Liver (tissue), 9 donors: Measurements from ENCODE around the gene FRMD4B. TPM values are rescaled to one million over a fixed set of nuclear protein-coding genes. Genes with fewer than 3 reads are reported as not detected.

Experiments
- DNase-seq: peaks from one replicate; pipeline ENCODE4 v3.0.0-alpha.2; 2017; ENCODE audit warnings: low spot score
- H3K27ac ChIP-seq, 2 donors: one replicate each; pipeline ENCODE4 v1.7.0; 2013; ENCODE audit warnings: inconsistent platforms in 2 of 2, low read length in 2 of 2, control low read depth in 1 of 2, low read depth in 1 of 2, mild to moderate bottlenecking in 1 of 2
- H3K27me3 ChIP-seq, 4 donors: one replicate each; pipeline versions ENCODE4 v1.6.1 to v1.7.0; 2013; ENCODE audit warnings: low read length in 3 of 4, inconsistent platforms in 1 of 4, mild to moderate bottlenecking in 1 of 4, moderate library complexity in 1 of 4; ENCODE audit not compliant: control insufficient read depth in 4 of 4, insufficient read depth in 4 of 4
- H3K36me3 ChIP-seq, 4 donors: one replicate each; pipeline versions ENCODE4 v1.6.1 to v1.7.0; 2013; ENCODE audit warnings: low read length in 3 of 4, mild to moderate bottlenecking in 3 of 4, low read depth in 1 of 4, moderate library complexity in 1 of 4; ENCODE audit not compliant: control insufficient read depth in 4 of 4, insufficient read depth in 3 of 4
- H3K4me1 ChIP-seq, 4 donors: one replicate each; pipeline versions ENCODE4 v1.6.1 to v1.7.0; 2013; ENCODE audit warnings: low read length in 3 of 4, mild to moderate bottlenecking in 3 of 4, moderate library complexity in 1 of 4; ENCODE audit not compliant: control insufficient read depth in 4 of 4, insufficient read depth in 4 of 4
- H3K4me3 ChIP-seq, 3 donors: one replicate each; pipeline versions ENCODE4 v1.6.1 to v1.7.0; 2013; ENCODE audit warnings: low read length in 3 of 3, control low read depth in 1 of 3, low read depth in 1 of 3, mild to moderate bottlenecking in 1 of 3
- H3K9ac ChIP-seq, 2 donors: one replicate each; pipeline ENCODE4 v1.7.0; 2013; ENCODE audit warnings: low read length in 2 of 2, mild to moderate bottlenecking in 2 of 2, moderate library complexity in 2 of 2, control low read depth in 1 of 2, low read depth in 1 of 2
- H3K9me3 ChIP-seq, 4 donors: one replicate each; pipeline versions ENCODE4 v1.6.1 to v1.7.0; 2013; ENCODE audit warnings: low read length in 3 of 4; ENCODE audit not compliant: control insufficient read depth in 4 of 4
- CTCF ChIP-seq: fragments of 150-350 bp; IDR thresholded peaks from 2 replicates; pipeline ENCODE4 v1.5.1; 2017; ENCODE audit warnings: improper control_type of control experiment, low read depth, low read length; ENCODE audit not compliant: missing input control
- EGR1 ChIP-seq, 2 donors: IDR thresholded peaks; 2 replicates each; pipeline ENCODE4 v1.6.1; 2016 to 2018; ENCODE audit warnings: antibody characterized with exemption in 2 of 2, low read depth in 2 of 2
- FOXA1 ChIP-seq: IDR thresholded peaks from 2 replicates; pipeline ENCODE4 v1.6.1; 2016; ENCODE audit warnings: antibody characterized with exemption
- FOXA2 ChIP-seq: IDR thresholded peaks from 2 replicates; pipeline ENCODE4 v1.6.1; 2016; ENCODE audit warnings: antibody characterized with exemption
- GABPA ChIP-seq, 2 donors: IDR thresholded peaks in 1 of 2; conservative IDR thresholded peaks in 1 of 2; 2 replicates each; pipeline ENCODE4 v1.6.1; 2016; ENCODE audit warnings: antibody characterized with exemption in 2 of 2, mild to moderate bottlenecking in 1 of 2, moderate library complexity in 1 of 2
- HNF4A ChIP-seq, 2 donors: conservative IDR thresholded peaks; 2 replicates each; pipeline ENCODE4 v1.6.1; 2016; ENCODE audit warnings: antibody characterized with exemption in 2 of 2, mild to moderate bottlenecking in 2 of 2
- JUND ChIP-seq, 2 donors: IDR thresholded peaks; 2 replicates each; pipeline ENCODE4 v1.6.1; 2016; ENCODE audit warnings: antibody characterized with exemption in 2 of 2
- MAX ChIP-seq: IDR thresholded peaks from 2 replicates; pipeline ENCODE4 v1.6.1; 2016; ENCODE audit warnings: antibody characterized with exemption
- NR2F2 ChIP-seq: IDR thresholded peaks from 2 replicates; pipeline ENCODE4 v1.6.1; 2016; ENCODE audit warnings: antibody characterized with exemption
- RAD21 ChIP-seq, 2 donors: IDR thresholded peaks; 2 replicates each; pipeline ENCODE4 v1.6.1; 2016; ENCODE audit warnings: antibody characterized with exemption in 2 of 2, mild to moderate bottlenecking in 2 of 2
- RXRA ChIP-seq, 2 donors: IDR thresholded peaks; 2 replicates each; pipeline ENCODE4 v1.6.1; 2017 to 2018; ENCODE audit warnings: antibody characterized with exemption in 2 of 2, mild to moderate bottlenecking in 1 of 2
- TAF1 ChIP-seq: conservative IDR thresholded peaks from 2 replicates; pipeline ENCODE4 v1.6.1; 2016; ENCODE audit warnings: antibody characterized with exemption, mild to moderate bottlenecking
- YY1 ChIP-seq: IDR thresholded peaks from 2 replicates; pipeline ENCODE4 v1.6.1; 2016; ENCODE audit warnings: antibody characterized with exemption, mild to moderate bottlenecking
- WGBS: extraction: QIAGEN DNeasy Blood & Tissue Kit; methylation state at CpG from one replicate; pipeline ENCODE4 v1.1.7; 2013; 5-methylcytosine and 5-hydroxymethylcytosine counted together
- polyA plus RNA-seq, 2 donors: library from polyadenylated mRNA; stranded (reverse) in 1 of 2; unstranded in 1 of 2; fragments of 200-250 nt in 1 of 2; fragments of >200 nt in 1 of 2; fragmentation: Nextera tagmentation in 1 of 2; extraction: Ambion mirVana in 1 of 2; gene quantifications; one replicate each; pipeline versions ENCODE4 v1.2.1 to v1.2.3, GENCODE V29; 2013 to 2015
- total RNA-seq, 2 donors: library from RNA; depleted of rRNA; stranded (reverse); fragments of >200 nt; gene quantifications; one replicate each; pipeline ENCODE4 v1.2.3, GENCODE V29; 2014
- TF ChIP-seq, protein P1 (sequence below): IDR thresholded peaks from 2 replicates; pipeline ENCODE4 v1.6.1; 2016; ENCODE audit warnings: antibody characterized with exemption
- TF ChIP-seq, protein P2 (sequence below): IDR thresholded peaks from 2 replicates; pipeline ENCODE4 v1.6.1; 2016; ENCODE audit warnings: antibody characterized with exemption
- donor health status: healthy.
- donor health status: healthy.
- donor health status: healthy.
- donor health status: healthy.
- donor health status: healthy.

The FRMD4B gene
- total and polyA plus RNA-seq, 4 donors: 7.3 to 22.6 (median 15.0) TPM

- WGBS: 85% methylated on average over 3 of the region's 3 CpGs
- Histone ChIP-seq H3K36me3 (no peaks in the 10 kb centered on the region), H3K4me3 (no peak overlapping the region), H3K9ac (no peak overlapping the region), H3K9me3 (no peaks in the 10 kb centered on the region), H3K27ac (no peak overlapping the region), H3K4me1 (peaks cover 0 to 1% (median 0%) of the 10 kb centered on the region in 4 donors), H3K27me3 (peaks cover 0 to 2% (median 0%) of the 10 kb centered on the region in 4 donors)
- no peak for DNase-seq
- no peak for TF ChIP-seq NR2F2
- TF ChIP-seq EGR1 (IDR thresholded peaks at IDR 0.05; ENCODE audit: low read depth in 2 of 2): no peak
- TF ChIP-seq, protein P1, sequence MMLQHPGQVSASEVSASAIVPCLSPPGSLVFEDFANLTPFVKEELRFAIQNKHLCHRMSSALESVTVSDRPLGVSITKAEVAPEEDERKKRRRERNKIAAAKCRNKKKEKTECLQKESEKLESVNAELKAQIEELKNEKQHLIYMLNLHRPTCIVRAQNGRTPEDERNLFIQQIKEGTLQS: no peak
- TF ChIP-seq, protein P2, sequence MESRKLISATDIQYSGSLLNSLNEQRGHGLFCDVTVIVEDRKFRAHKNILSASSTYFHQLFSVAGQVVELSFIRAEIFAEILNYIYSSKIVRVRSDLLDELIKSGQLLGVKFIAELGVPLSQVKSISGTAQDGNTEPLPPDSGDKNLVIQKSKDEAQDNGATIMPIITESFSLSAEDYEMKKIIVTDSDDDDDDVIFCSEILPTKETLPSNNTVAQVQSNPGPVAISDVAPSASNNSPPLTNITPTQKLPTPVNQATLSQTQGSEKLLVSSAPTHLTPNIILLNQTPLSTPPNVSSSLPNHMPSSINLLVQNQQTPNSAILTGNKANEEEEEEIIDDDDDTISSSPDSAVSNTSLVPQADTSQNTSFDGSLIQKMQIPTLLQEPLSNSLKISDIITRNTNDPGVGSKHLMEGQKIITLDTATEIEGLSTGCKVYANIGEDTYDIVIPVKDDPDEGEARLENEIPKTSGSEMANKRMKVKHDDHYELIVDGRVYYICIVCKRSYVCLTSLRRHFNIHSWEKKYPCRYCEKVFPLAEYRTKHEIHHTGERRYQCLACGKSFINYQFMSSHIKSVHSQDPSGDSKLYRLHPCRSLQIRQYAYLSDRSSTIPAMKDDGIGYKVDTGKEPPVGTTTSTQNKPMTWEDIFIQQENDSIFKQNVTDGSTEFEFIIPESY: no peak
- no peak for TF ChIP-seq FOXA2
- no peak for TF ChIP-seq HNF4A (conservative IDR thresholded peaks at IDR 0.05)
These were observed 236.3 kb downstream of the FRMD4B start for GRCh38 chr3:69149586-69149985.

DNA sequence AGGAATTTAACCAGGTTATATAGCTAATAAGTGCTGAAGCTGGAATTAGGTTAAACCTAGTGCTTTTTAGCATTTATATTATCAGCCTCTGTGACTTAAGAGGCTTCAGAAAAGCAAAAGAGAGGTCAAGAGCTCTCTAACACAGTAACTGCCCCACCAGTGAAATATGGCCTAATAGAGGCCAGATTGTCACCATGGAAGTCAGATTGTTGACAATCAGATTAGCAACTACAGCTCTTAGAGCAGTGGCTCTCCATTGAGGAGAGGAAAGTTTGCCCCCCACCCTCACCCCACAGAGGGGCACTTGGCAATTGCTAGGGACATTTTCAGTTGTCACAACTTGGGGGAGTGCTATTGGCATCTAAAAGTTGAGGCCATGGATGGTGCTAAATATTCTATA is 240.2 kb downstream of the FRMD4B start:
- no peaks in the 10 kb centered on the region for H3K36me3 ChIP-seq
- H3K9me3 ChIP-seq: no peaks in the 10 kb centered on the region
- H3K4me3 ChIP-seq: no peak overlapping the region
- DNase-seq: no peak
- no peak overlapping the region for H3K9ac ChIP-seq
- no peaks in the 10 kb centered on the region for H3K27me3 ChIP-seq
- TF ChIP-seq JUND (IDR thresholded peaks at IDR 0.05) (no peak), RAD21 (IDR thresholded peaks at IDR 0.05) (no peak), YY1 (no peak), EGR1 (IDR thresholded peaks at IDR 0.05; ENCODE audit: low read depth in 2 of 2) (no peak)
- no peak overlapping the region for H3K27ac ChIP-seq
- peaks cover 0 to 1% (median 0%) of the 10 kb centered on the region in 4 donors for H3K4me1 ChIP-seq

GRCh38 chr3:69144631-69145245 is 241.2 kb downstream of the FRMD4B start:
- H3K4me3 ChIP-seq: no peak overlapping the region
- 85% methylated on average over 3 of the region's 3 CpGs for WGBS
- TF ChIP-seq CTCF: no peak
- TF ChIP-seq NR2F2: no peak
- no peak for TF ChIP-seq MAX
- TF ChIP-seq TAF1: no peak
- no peak for TF ChIP-seq HNF4A (conservative IDR thresholded peaks at IDR 0.05)
- TF ChIP-seq FOXA2: no peak
- TF ChIP-seq GABPA (IDR thresholded peaks at IDR 0.05 in 1 of 2, conservative IDR thresholded peaks at IDR 0.05 in 1 of 2): no peak
- TF ChIP-seq YY1: no peak
- TF ChIP-seq RAD21 (IDR thresholded peaks at IDR 0.05): no peak
- TF ChIP-seq, protein P2: no peak
- TF ChIP-seq RXRA (IDR thresholded peaks at IDR 0.05): no peak
- TF ChIP-seq, protein P1: no peak
- TF ChIP-seq EGR1 (IDR thresholded peaks at IDR 0.05; ENCODE audit: low read depth in 2 of 2): no peak
- no peak for TF ChIP-seq JUND (IDR thresholded peaks at IDR 0.05)
- TF ChIP-seq FOXA1: no peak
- H3K9ac ChIP-seq: no peak overlapping the region
- DNase-seq: no peak
- no peaks in the 10 kb centered on the region for H3K36me3 ChIP-seq
- peaks cover 0 to 1% (median 0%) of the 10 kb centered on the region in 4 donors for H3K4me1 ChIP-seq
- no peak overlapping the region for H3K27ac ChIP-seq
- H3K9me3 ChIP-seq: no peaks in the 10 kb centered on the region
- H3K27me3 ChIP-seq: peaks cover 0 to under 1% (median 0%) of the 10 kb centered on the region in 4 donors
